Measurements from ENCODE around the gene TBC1D22B.

GRCh38 chr6:37352384-37352783 is 94.8 kb downstream of the TBC1D22B start:
- TF ChIP-seq ZNF124 (CRISPR knock-in tag; IDR thresholded peaks at IDR 0.05) (no peak), RBM17 (IDR thresholded peaks at IDR 0.05; ENCODE audit: borderline replicate concordance, low read depth, low read length) (no peak), COPS2 (conservative IDR thresholded peaks at IDR 0.05) (no peak), RHOXF2B (CRISPR knock-in tag; conservative IDR thresholded peaks at IDR 0.05) (no peak), SNRNP70 (optimal IDR thresholded peaks at IDR 0.05; ENCODE audit: low read depth, low read length) (no peak), CHD4 (IDR thresholded peaks at IDR 0.05; ENCODE audit: insufficient read depth, insufficient replicate concordance, low read depth, low read length, poor library complexity, severe bottlenecking) (no peak), HMG20A (CRISPR knock-in tag; conservative IDR thresholded peaks at IDR 0.05) (no peak), CREB5 (CRISPR knock-in tag; IDR thresholded peaks at IDR 0.05) (no peak), HDAC6 (IDR thresholded peaks at IDR 0.05; ENCODE audit: low read depth, low read length) (no peak), ZSCAN29 (IDR thresholded peaks at IDR 0.05) (no peak), EGR1 (conservative IDR thresholded peaks at IDR 0.05) (no peak)
- TF ChIP-seq, protein P1, sequence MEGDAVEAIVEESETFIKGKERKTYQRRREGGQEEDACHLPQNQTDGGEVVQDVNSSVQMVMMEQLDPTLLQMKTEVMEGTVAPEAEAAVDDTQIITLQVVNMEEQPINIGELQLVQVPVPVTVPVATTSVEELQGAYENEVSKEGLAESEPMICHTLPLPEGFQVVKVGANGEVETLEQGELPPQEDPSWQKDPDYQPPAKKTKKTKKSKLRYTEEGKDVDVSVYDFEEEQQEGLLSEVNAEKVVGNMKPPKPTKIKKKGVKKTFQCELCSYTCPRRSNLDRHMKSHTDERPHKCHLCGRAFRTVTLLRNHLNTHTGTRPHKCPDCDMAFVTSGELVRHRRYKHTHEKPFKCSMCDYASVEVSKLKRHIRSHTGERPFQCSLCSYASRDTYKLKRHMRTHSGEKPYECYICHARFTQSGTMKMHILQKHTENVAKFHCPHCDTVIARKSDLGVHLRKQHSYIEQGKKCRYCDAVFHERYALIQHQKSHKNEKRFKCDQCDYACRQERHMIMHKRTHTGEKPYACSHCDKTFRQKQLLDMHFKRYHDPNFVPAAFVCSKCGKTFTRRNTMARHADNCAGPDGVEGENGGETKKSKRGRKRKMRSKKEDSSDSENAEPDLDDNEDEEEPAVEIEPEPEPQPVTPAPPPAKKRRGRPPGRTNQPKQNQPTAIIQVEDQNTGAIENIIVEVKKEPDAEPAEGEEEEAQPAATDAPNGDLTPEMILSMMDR (IDR thresholded peaks at IDR 0.05 in 2 of 3, conservative IDR thresholded peaks at IDR 0.05 in 1 of 3; ENCODE audit: insufficient read depth in 2 of 3, low read depth in 1 of 3, low read length in 3 of 3), result no peak
- TF ChIP-seq, protein P2, sequence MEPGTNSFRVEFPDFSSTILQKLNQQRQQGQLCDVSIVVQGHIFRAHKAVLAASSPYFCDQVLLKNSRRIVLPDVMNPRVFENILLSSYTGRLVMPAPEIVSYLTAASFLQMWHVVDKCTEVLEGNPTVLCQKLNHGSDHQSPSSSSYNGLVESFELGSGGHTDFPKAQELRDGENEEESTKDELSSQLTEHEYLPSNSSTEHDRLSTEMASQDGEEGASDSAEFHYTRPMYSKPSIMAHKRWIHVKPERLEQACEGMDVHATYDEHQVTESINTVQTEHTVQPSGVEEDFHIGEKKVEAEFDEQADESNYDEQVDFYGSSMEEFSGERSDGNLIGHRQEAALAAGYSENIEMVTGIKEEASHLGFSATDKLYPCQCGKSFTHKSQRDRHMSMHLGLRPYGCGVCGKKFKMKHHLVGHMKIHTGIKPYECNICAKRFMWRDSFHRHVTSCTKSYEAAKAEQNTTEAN (CRISPR knock-in tag; IDR thresholded peaks at IDR 0.05), result no peak
